Breast epithelium (tissue), 4 donors: ENCODE data around the gene STRN4. TPM values are rescaled to one million over a fixed set of nuclear protein-coding genes. Genes with fewer than 3 reads are reported as not detected.

Experiments
- DNase-seq, 2 donors: peaks; one replicate each; pipeline ENCODE4 v3.0.0-alpha.2; 2019; ENCODE audit warnings: low spot score in 2 of 2
- H3K27ac ChIP-seq, 2 donors: fragments of 200-600 bp; sonication (generic) in 1 of 2; one replicate each; pipeline ENCODE4 v1.5.1; 2016 to 2019; ENCODE audit warnings: mild to moderate bottlenecking in 1 of 2
- H3K27me3 ChIP-seq, 2 donors: fragments of 200-600 bp; sonication (generic) in 1 of 2; one replicate each; pipeline versions ENCODE4 v1.5.1 to v1.6.0; 2017 to 2019; ENCODE audit warnings: control low read depth in 1 of 2, mild to moderate bottlenecking in 1 of 2
- H3K36me3 ChIP-seq: fragments of 200-600 bp; one replicate; pipeline ENCODE4 v1.5.1; 2019
- H3K4me1 ChIP-seq, 2 donors: fragments of 200-600 bp; sonication (generic); one replicate each; pipeline ENCODE4 v1.5.1; 2016 to 2019; ENCODE audit warnings: control low read depth in 1 of 2
- H3K4me3 ChIP-seq, 3 donors: fragments of 200-600 bp; sonication (generic); 1 replicate in 2 of 3; 2 replicates in 1 of 3; pipeline ENCODE4 v1.5.1; 2016 to 2019; ENCODE audit warnings: mild to moderate bottlenecking in 3 of 3, moderate library complexity in 2 of 3
- H3K9me3 ChIP-seq, 2 donors: fragments of 200-600 bp; sonication (generic) in 1 of 2; one replicate each; pipeline ENCODE4 v1.5.1; 2016 to 2019; ENCODE audit warnings: control low read depth in 1 of 2
- CTCF ChIP-seq, 3 donors: fragments of 450-650 bp; IDR thresholded peaks; one replicate each; pipeline ENCODE4 v1.5.1; 2016 to 2017; ENCODE audit warnings: antibody characterized with exemption in 3 of 3, mild to moderate bottlenecking in 3 of 3, moderate library complexity in 3 of 3
- POLR2A ChIP-seq: fragments of 450-650 bp; IDR thresholded peaks from one replicate; pipeline ENCODE4 v1.6.1; 2016; ENCODE audit warnings: antibody characterized with exemption, mild to moderate bottlenecking, moderate library complexity
- POLR2AphosphoS5 ChIP-seq, 3 donors: sonication (generic); formaldehyde crosslinking; IDR thresholded peaks; one replicate each; pipeline ENCODE4 v1.6.1; 2017; ENCODE audit warnings: antibody characterized with exemption in 3 of 3
- intact Hi-C: fragments of 100-400 bp; cut with DNase I; formaldehyde crosslinking; loops from one replicate; pipeline ENCODE4 v1.15.1; 2023; ENCODE audit warnings: low total_unique reads
- total RNA-seq, 3 donors: library from RNA; depleted of rRNA; stranded (reverse); fragments of >200 nt; gene quantifications; one replicate each; pipeline ENCODE4 v1.1.0, GENCODE V29; 2016

The STRN4 gene
- total RNA-seq, 3 donors from 2014 or later: 45.0 to 57.0 (median 53.7) TPM

GRCh38 chr19:46729696-46730095, 16.6 kb downstream of the STRN4 start:
- Histone ChIP-seq H3K9me3 (no peaks in the 10 kb centered on the region), H3K27me3 (no peaks in the 10 kb centered on the region), H3K4me1 (no peaks in the 10 kb centered on the region), H3K27ac (no peak overlapping the region), H3K4me3 (no peak overlapping the region), H3K36me3 (peaks cover 10% of the 10 kb centered on the region)
- intact Hi-C loops: no loop called here
- no peak for DNase-seq
- TF ChIP-seq POLR2A (no peak), POLR2AphosphoS5 (IDR thresholded peaks at IDR 0.05) (no peak), CTCF (IDR thresholded peaks at IDR 0.05) (no peak)

GRCh38 chr19:46728693-46729339, 17.4 kb downstream of the STRN4 start:
- intact Hi-C loops: no loop called here
- TF ChIP-seq POLR2A: no peak
- peak in 2 of 3 donors; percentile 80 to 87 for TF ChIP-seq CTCF (IDR thresholded peaks at IDR 0.05)
- DNase-seq: no peak
- H3K9me3 ChIP-seq: no peaks in the 10 kb centered on the region
- no peaks in the 10 kb centered on the region for H3K4me1 ChIP-seq
- H3K27me3 ChIP-seq: no peaks in the 10 kb centered on the region
- no peak overlapping the region for H3K4me3 ChIP-seq
- peaks cover 10% of the 10 kb centered on the region for H3K36me3 ChIP-seq
- H3K27ac ChIP-seq: peak overlapping the region in 1 of 2 donors; percentile 8

GRCh38 chr19:46728208-46728607, 18.0 kb downstream of the STRN4 start:
- H3K36me3 ChIP-seq: peaks cover 8% of the 10 kb centered on the region
- TF ChIP-seq POLR2AphosphoS5 (IDR thresholded peaks at IDR 0.05): no peak
- TF ChIP-seq CTCF (IDR thresholded peaks at IDR 0.05): no peak
- no peak for TF ChIP-seq POLR2A
- DNase-seq: no peak
- no peaks in the 10 kb centered on the region for H3K9me3 ChIP-seq
- H3K4me3 ChIP-seq: no peak overlapping the region
- no peaks in the 10 kb centered on the region for H3K27me3 ChIP-seq
- intact Hi-C loops: no loop called here
- H3K4me1 ChIP-seq: no peaks in the 10 kb centered on the region
- H3K27ac ChIP-seq: peak overlapping the region; percentile 8 to 28

GRCh38 chr19:46727757-46728156, 18.5 kb downstream of the STRN4 start:
- H3K27me3 ChIP-seq: no peaks in the 10 kb centered on the region
- intact Hi-C loops: no loop called here
- no peak overlapping the region for H3K4me3 ChIP-seq
- H3K36me3 ChIP-seq: peaks cover 4% of the 10 kb centered on the region
- no peaks in the 10 kb centered on the region for H3K9me3 ChIP-seq
- no peaks in the 10 kb centered on the region for H3K4me1 ChIP-seq
- no peak for TF ChIP-seq POLR2AphosphoS5 (IDR thresholded peaks at IDR 0.05)
- no peak for TF ChIP-seq CTCF (IDR thresholded peaks at IDR 0.05)
- no peak for TF ChIP-seq POLR2A
- DNase-seq: no peak
- H3K27ac ChIP-seq: peak overlapping the region; percentile 8 to 19

- TF ChIP-seq POLR2AphosphoS5 (IDR thresholded peaks at IDR 0.05) (no peak), POLR2A (no peak), CTCF (IDR thresholded peaks at IDR 0.05) (no peak)
Observed at GRCh38 chr19:46726971-46727501, 19.2 kb downstream of the STRN4 start.

More at GRCh38 chr19:46726971-46727501, 19.2 kb downstream of the STRN4 start:
- Histone ChIP-seq H3K27me3 (no peaks in the 10 kb centered on the region), H3K4me3 (no peak overlapping the region), H3K27ac (peak overlapping the region in 1 of 2 donors; percentile 38), H3K9me3 (no peaks in the 10 kb centered on the region), H3K4me1 (no peaks in the 10 kb centered on the region), H3K36me3 (peaks cover 4% of the 10 kb centered on the region)
- intact Hi-C loops: no loop called here
- DNase-seq: no peak
